Small intestine (tissue), 7 donors: ENCODE measurements around the gene ADAM15. TPM values are rescaled to one million over a fixed set of nuclear protein-coding genes. Genes with fewer than 3 reads are reported as not detected.

Source experiments
- DNase-seq, 2 donors: peaks; one replicate each; pipeline versions ENCODE4 v3.0.0 to v3.0.0-alpha.2; 2013
- FAIRE-seq: peaks from 2 replicates; lab custom pipeline; 2012; peaks lifted over from hg19 to GRCh38; lab: Jason Lieb, UNC
- H3K27ac ChIP-seq, 3 donors: one replicate each; pipeline ENCODE4 v1.5.1; 2013; ENCODE audit warnings: low read length in 2 of 3, mild to moderate bottlenecking in 2 of 3, control low read depth in 1 of 3, inconsistent platforms in 1 of 3, low read depth in 1 of 3, moderate library complexity in 1 of 3
- H3K27me3 ChIP-seq, 3 donors: one replicate each; pipeline ENCODE4 v1.6.1; 2013; ENCODE audit warnings: low read length in 3 of 3, inconsistent platforms in 1 of 3; ENCODE audit not compliant: control insufficient read depth in 3 of 3, insufficient read depth in 3 of 3
- H3K36me3 ChIP-seq, 3 donors: one replicate each; pipeline ENCODE4 v1.6.1; 2013; ENCODE audit warnings: low read length in 3 of 3, inconsistent platforms in 1 of 3, low read depth in 1 of 3, mild to moderate bottlenecking in 1 of 3, moderate library complexity in 1 of 3; ENCODE audit not compliant: control insufficient read depth in 3 of 3, insufficient read depth in 2 of 3
- H3K4me1 ChIP-seq, 3 donors: one replicate each; pipeline ENCODE4 v1.6.1; 2013; ENCODE audit warnings: low read length in 2 of 3, inconsistent platforms in 1 of 3, low read depth in 1 of 3, mild to moderate bottlenecking in 1 of 3, moderate library complexity in 1 of 3; ENCODE audit not compliant: control insufficient read depth in 3 of 3, insufficient read depth in 2 of 3
- H3K4me3 ChIP-seq, 3 donors: one replicate each; pipeline ENCODE4 v1.5.1; 2013; ENCODE audit warnings: low read length in 3 of 3, control low read depth in 1 of 3, inconsistent platforms in 1 of 3, low read depth in 1 of 3, mild to moderate bottlenecking in 1 of 3, moderate library complexity in 1 of 3
- H3K9me3 ChIP-seq, 2 donors: one replicate each; pipeline ENCODE4 v1.6.1; 2013; ENCODE audit warnings: low read depth in 1 of 2, low read length in 1 of 2; ENCODE audit not compliant: control insufficient read depth in 2 of 2, insufficient read depth in 1 of 2
- WGBS, 3 donors: extraction: QIAGEN DNeasy Blood & Tissue Kit; methylation state at CpG; one replicate each; pipeline ENCODE4 v1.1.7; 2013; 5-methylcytosine and 5-hydroxymethylcytosine counted together
- polyA plus RNA-seq, 4 donors: library from polyadenylated mRNA; stranded (reverse) in 3 of 4; unstranded in 1 of 4; fragments of 200-250 nt in 3 of 4; fragments of 120-200 nt in 1 of 4; gene quantifications; one replicate each; pipeline versions ENCODE4 v1.2.1 to v1.2.3, GENCODE V29; 2013
- donor health status: healthy with polysubstance abuse.
- donor health status: control.
- donor health status: control.
- donor health status: Bipolar disorder and iron deficiency.
- donor health status: healthy.

The ADAM15 gene
- polyA plus RNA-seq, 4 donors, result 24.9 to 206 (median 147) TPM

- Histone ChIP-seq H3K27me3 (no peaks in the 10 kb centered on the region), H3K4me3 (no peak overlapping the region), H3K4me1 (peaks cover 2 to 51% (median 31%) of the 10 kb centered on the region in 3 donors), H3K27ac (peak overlapping the region in 2 of 3 donors; percentile 83 to 99), H3K36me3 (peaks cover 6 to 84% (median 22%) of the 10 kb centered on the region in 3 donors), H3K9me3 (no peaks in the 10 kb centered on the region)
- DNase-seq (no peak), FAIRE-seq (no peak)
- 69 to 80% (median 74%) methylated on average over 16 of the region's 16 CpGs for WGBS, 3 donors
Observed at GRCh38 chr1:155015527-155016230, 35.4 kb upstream of the ADAM15 start.

DNA sequence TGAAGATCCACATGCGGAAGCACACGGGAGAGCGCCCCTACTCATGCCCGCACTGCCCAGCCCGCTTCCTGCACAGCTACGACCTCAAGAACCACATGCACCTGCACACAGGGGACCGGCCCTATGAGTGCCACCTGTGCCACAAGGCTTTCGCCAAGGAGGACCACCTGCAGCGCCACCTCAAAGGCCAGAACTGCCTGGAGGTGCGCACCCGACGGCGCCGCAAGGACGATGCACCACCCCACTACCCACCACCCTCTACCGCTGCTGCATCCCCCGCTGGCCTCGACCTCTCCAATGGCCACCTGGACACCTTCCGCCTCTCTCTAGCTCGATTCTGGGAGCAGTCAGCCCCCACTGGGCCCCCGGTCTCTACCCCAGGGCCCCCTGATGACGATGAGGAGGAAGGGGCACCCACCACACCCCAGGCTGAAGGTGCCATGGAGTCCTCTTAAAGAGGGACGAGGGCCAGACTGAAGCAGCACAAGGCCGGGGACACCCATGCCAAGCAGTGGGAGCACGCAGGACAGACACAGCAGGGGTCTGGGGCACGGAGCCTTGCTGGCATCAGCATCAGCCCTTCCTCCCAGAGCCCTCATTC is 34.8 kb upstream of the ADAM15 start:
- WGBS, 3 donors, result 56 to 68% (median 67%) methylated on average over 26 of the region's 26 CpGs
- Histone ChIP-seq H3K36me3 (peaks cover 6 to 77% (median 19%) of the 10 kb centered on the region in 3 donors), H3K4me3 (no peak overlapping the region), H3K9me3 (no peaks in the 10 kb centered on the region), H3K4me1 (peaks cover 2 to 44% (median 25%) of the 10 kb centered on the region in 3 donors), H3K27ac (peak overlapping the region; percentile 83 to 99 (median 93)), H3K27me3 (no peaks in the 10 kb centered on the region)
- no peak for DNase-seq
- FAIRE-seq, result no peak

DNA sequence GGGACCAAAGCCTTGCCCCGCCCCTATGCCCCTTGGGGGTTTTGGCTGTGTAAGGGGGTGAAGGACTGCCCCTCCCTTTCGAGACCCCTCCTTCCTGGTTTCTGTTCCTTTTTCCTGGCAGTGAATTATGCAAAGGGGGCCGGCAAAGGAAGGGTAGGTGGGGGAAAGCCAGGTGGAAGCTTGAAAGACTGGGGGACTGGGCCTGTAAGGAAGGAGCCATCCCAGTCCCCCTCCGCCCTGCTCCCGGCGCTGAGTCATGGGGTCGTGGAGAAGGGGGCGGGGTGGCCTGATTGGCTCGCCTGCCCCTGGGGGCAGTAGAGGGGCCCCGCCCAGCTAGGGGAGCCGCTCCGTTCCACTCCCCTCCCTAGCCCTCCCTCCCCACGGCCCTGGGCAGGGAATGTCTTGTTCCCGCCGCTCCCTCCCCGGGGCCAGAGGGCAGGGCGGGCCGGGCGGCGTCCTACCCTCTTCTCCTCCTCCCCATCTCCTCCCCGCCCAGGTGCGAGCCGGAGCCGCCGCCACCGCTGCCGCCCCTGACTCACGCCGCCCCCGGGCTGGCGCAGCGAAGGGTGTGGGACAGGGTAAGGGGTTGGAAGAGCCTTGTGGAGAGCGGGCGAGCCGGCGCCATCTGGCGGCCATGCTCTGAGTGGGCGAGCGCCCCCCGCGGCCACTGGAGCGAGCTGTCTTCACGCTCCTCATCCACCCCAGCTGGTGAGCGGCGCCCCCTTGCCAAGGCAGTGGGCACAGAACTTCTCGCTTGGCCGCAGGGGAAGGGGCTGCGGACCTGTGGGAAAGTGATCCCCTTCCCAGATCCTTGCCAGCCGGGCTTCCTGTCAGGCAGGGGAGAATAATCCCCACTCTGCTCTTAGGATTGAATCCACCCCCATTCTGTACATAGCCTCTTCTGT is 33.8 kb upstream of the ADAM15 start:
- H3K27ac ChIP-seq, result peak overlapping the region; percentile 83 to 99 (median 93)
- no peaks in the 10 kb centered on the region for H3K27me3 ChIP-seq
- peak; percentile 97 to 98 for DNase-seq
- H3K36me3 ChIP-seq, result peaks cover 6 to 68% (median 19%) of the 10 kb centered on the region in 3 donors
- H3K4me3 ChIP-seq, result peak overlapping the region; percentile 4 to 38 (median 26)
- 3 to 6% (median 4%) methylated on average over 16 to 49 of the region's 49 CpGs for WGBS, 3 donors
- no peaks in the 10 kb centered on the region for H3K9me3 ChIP-seq
- FAIRE-seq, result no peak
- H3K4me1 ChIP-seq, result peaks cover 2 to 34% (median 15%) of the 10 kb centered on the region in 3 donors

DNA sequence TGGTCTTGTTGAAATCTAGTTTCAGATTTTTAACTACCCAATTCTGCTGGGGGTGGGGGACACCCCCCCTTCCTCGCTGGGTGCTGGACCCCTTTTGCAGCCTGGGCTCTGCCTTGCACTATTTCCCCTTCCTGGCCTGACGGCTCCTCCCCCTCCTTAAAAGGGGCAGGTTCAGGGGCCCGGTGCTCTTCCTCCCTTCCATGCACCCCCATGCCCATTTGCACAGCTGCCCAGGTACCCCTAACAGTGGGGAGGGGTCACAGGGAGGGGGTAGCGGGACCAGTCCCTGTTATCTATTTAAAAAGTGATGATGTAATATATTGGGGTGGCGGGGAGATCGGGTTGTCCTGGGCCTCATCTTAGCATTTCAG is 33.2 kb upstream of the ADAM15 start:
- 32 to 43% (median 39%) methylated on average over 6 of the region's 6 CpGs for WGBS, 3 donors
- FAIRE-seq (no peak), DNase-seq (no peak)
- H3K27ac ChIP-seq, result peak overlapping the region; percentile 83 to 99 (median 93)
- no peaks in the 10 kb centered on the region for H3K27me3 ChIP-seq
- no peaks in the 10 kb centered on the region for H3K9me3 ChIP-seq
- peaks cover 2 to 28% (median 13%) of the 10 kb centered on the region in 3 donors for H3K4me1 ChIP-seq
- peak overlapping the region in 2 of 3 donors; percentile 26 to 38 for H3K4me3 ChIP-seq
- peaks cover 6 to 61% (median 19%) of the 10 kb centered on the region in 3 donors for H3K36me3 ChIP-seq

- H3K4me3 ChIP-seq, result no peak overlapping the region
- no peaks in the 10 kb centered on the region for H3K27me3 ChIP-seq
- 85 to 92% (median 85%) methylated on average over 8 of the region's 8 CpGs for WGBS, 3 donors
- H3K27ac ChIP-seq, result peak overlapping the region in 2 of 3 donors; percentile 8 to 56
- FAIRE-seq (no peak), DNase-seq (no peak)
- no peaks in the 10 kb centered on the region for H3K9me3 ChIP-seq
- peaks cover 6 to 56% (median 19%) of the 10 kb centered on the region in 3 donors for H3K36me3 ChIP-seq
- H3K4me1 ChIP-seq, result peaks cover 2 to 22% (median 5%) of the 10 kb centered on the region in 3 donors
Observed at GRCh38 chr1:155018617-155019348, 32.3 kb upstream of the ADAM15 start.

DNA sequence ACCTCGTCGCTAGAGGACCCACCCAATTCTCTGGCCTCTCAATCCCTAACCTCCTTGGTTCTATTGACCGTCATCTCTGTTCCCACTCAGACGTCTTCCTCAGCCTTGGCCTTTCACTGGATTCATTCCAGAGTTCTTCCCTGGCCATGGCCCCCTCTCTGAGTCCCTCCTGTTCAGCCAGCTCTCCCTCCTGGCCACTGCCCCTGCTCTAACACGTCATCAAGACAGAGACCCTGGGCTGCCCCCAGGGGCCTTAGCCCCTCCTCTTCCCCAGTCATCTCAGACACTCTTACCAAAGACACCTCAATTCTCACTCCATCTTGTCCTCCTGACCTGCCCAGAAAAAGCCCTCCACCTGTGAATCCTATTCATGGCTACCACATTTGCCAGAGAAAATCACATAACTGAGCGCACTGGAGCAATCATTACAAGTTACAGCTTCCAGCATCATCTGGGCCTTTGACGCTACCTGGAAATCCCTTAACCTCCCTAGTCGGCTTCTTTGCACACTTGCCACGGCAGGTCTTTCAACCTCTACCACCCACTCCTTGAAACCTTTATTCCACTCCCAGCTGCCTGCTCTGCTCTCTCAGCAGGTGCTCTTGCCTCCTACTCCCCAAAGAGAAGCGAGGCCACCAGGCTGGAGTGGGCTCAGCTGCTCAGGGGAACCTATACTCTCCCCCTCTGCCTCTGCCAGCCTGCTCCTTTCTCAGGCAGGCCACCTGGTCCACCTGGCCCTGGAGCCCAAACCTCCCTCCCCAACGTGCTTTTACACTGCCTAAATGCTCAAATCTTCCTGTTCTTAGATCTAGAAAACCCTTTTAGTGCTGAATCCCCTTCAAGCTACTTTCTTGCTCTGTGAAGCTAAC is 31.5 kb upstream of the ADAM15 start:
- DNase-seq (no peak), FAIRE-seq (no peak)
- Histone ChIP-seq H3K36me3 (peaks cover 6 to 48% (median 15%) of the 10 kb centered on the region in 3 donors), H3K27me3 (no peaks in the 10 kb centered on the region), H3K9me3 (no peaks in the 10 kb centered on the region), H3K27ac (peak overlapping the region in 1 of 3 donors; percentile 56), H3K4me1 (peaks cover 2 to 19% (median 5%) of the 10 kb centered on the region in 3 donors), H3K4me3 (no peak overlapping the region)
- WGBS, 3 donors, result 65 to 75% (median 66%) methylated on average over 11 of the region's 11 CpGs

DNA sequence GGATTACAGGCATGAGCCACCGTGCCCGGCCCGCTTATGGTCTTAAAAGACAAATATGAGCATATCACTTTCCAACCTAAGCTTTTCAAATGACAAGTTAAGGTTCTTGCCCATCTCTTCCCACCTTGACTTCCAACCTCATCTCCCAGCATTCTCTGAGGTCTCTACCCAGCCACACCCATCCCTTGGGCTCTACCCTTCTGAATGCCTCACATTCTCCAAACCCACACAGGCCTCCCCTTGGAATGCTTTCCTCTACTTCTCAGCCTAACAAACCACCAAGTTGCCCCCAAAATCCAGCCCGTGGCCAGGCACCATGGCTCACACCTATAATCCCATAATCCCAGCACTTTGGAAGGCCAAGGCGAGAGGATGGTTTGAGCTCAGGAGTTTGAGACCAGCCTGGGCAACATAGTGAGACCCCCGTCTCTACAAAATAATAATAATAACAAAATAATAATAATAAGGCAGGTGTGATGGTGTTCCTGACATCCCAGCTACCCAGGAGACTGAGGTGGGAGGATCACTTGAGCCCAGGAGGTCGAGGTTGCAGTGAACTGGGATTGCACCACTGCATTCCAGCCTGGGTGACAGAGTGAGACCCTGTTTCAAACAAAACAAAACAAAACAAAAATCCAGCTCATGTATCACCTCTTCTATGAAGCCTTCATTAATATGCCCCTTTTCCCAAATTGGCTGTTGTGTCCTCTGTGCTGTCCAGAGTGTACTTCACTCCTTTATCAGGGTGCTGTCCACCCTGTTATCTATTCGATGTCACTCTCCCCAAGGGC is 28.8 kb upstream of the ADAM15 start:
- H3K4me3 ChIP-seq, result no peak overlapping the region
- no peaks in the 10 kb centered on the region for H3K27me3 ChIP-seq
- 78 to 84% (median 83%) methylated on average over 8 of the region's 8 CpGs for WGBS, 3 donors
- H3K9me3 ChIP-seq, result no peaks in the 10 kb centered on the region
- FAIRE-seq (no peak), DNase-seq (no peak)
- peaks cover 0 to 22% (median 6%) of the 10 kb centered on the region in 3 donors for H3K36me3 ChIP-seq
- peaks cover 0 to 8% (median 2%) of the 10 kb centered on the region in 3 donors for H3K4me1 ChIP-seq
- peak overlapping the region in 1 of 3 donors; percentile 37 for H3K27ac ChIP-seq
